ENCODE measurements around the gene DHCR24.

DNA sequence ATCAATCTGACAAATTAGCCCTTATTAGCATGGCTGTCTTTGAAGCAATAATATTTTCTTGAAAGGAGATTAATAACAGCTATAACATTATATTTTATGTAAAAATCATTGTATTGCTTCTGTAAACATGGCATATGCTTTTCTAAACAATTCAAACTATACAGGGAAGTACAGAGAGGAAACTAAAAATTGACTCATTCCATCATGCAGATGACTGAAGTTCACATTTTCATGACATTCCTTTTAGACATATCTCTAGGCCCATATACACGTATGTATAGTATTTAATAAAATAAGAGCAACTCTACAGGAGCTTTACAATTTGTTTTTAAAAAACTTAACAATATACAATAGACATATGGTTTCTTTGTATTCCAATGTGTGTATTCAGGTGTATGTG is 5.6 kb upstream of the DHCR24 start:
- TF ChIP-seq, protein P1, sequence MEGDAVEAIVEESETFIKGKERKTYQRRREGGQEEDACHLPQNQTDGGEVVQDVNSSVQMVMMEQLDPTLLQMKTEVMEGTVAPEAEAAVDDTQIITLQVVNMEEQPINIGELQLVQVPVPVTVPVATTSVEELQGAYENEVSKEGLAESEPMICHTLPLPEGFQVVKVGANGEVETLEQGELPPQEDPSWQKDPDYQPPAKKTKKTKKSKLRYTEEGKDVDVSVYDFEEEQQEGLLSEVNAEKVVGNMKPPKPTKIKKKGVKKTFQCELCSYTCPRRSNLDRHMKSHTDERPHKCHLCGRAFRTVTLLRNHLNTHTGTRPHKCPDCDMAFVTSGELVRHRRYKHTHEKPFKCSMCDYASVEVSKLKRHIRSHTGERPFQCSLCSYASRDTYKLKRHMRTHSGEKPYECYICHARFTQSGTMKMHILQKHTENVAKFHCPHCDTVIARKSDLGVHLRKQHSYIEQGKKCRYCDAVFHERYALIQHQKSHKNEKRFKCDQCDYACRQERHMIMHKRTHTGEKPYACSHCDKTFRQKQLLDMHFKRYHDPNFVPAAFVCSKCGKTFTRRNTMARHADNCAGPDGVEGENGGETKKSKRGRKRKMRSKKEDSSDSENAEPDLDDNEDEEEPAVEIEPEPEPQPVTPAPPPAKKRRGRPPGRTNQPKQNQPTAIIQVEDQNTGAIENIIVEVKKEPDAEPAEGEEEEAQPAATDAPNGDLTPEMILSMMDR (IDR thresholded peaks at IDR 0.05; ENCODE audit: low read length) = no peak
- TF ChIP-seq EZH2 (optimal IDR thresholded peaks at IDR 0.05; ENCODE audit: low read depth, low read length) (no peak), EZH2phosphoT487 (IDR thresholded peaks at IDR 0.05; ENCODE audit: low read length) (no peak)
